Measurements from ENCODE around the gene DPH5.

DNA sequence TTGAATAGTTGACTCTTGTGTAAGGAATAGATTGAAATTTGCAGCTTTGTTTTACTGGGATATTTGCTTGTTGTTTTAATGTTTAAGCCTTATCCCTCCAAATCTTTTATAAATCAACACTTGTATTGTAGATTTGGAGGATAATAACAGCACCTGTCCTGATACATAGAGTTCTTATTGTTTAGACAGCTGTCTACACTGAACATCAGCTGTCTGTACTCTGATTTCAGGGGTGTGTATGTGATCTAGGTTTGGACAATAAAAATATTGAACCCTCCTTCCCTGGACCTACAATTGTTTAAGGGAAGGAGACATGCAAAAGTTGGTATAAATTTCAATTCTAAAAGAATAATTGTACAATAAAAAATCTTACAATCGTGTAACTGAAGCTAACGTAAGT is 48.3 kb upstream of the DPH5 start:
- no peak for TF ChIP-seq ZNF274 (IDR thresholded peaks at IDR 0.05; ENCODE audit: low read depth, low read length)
- no peak for TF ChIP-seq YY1 (IDR thresholded peaks at IDR 0.05; ENCODE audit: insufficient read depth, insufficient read length)
- no peak for TF ChIP-seq SUZ12 (IDR thresholded peaks at IDR 0.05; ENCODE audit: extremely low read depth, insufficient read depth, insufficient read length)

Measured in NT2/D1 (cell line).